GM21528 (cell line): ENCODE data around the gene IQUB.
"Not testable (repeated sequence)": the region's sequence is repeated elsewhere in the genome, so short reads cannot be mapped to it uniquely, and the experiment has no call there.

ENCODE experiments used
- ATAC-seq: cut with Tn5 transposase; IDR thresholded peaks from one replicate; pipeline ENCODE4 v1.9.1; 2021; ENCODE audit warnings: mild to moderate bottlenecking, moderate library complexity; ENCODE audit not compliant: unreplicated experiment, low FRiP score

Gene IQUB

GRCh38 chr7:123424463-123424862 is 109.9 kb downstream of the IQUB start:
- no peak for ATAC-seq

- no peak for ATAC-seq
Measured at GRCh38 chr7:123423622-123424021, 110.8 kb downstream of the IQUB start.

- no peak for ATAC-seq
Measured at GRCh38 chr7:123417580-123417979, 116.8 kb downstream of the IQUB start.

GRCh38 chr7:123415625-123416024 is 118.8 kb downstream of the IQUB start:
- no peak for ATAC-seq

DNA sequence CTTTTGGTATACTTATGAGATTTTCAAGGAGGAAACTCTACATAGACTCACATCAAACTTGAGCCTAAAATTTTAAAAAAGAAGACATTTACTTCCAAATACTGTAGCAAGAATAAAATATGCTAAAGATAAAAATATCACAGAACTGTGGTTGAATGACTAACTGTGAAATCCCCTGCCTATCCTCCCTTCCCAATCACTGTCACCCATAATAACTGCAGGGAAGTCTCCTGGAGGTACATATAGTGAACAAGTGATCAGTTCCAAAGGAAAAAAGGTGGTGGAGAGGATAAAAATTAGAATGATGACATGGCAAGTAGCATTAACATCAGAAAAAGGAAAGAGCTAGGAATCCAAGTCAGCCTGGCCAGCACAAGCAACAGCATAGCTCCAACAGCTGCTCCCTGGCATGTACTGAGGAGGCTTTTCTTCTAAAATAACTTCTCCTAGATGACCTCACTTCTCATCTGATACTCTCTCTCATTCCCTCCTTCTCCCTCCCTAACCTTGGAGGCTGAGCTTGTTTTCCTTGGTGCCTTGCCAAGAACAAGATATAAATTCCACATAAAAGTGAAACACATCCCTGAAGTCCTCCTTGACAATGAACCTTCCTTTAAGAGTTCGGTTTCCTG is 124.0 kb downstream of the IQUB start:
- no peak for ATAC-seq

GRCh38 chr7:123407951-123408350 is 126.4 kb downstream of the IQUB start:
- not testable (repeated sequence) for ATAC-seq
